Urinary bladder (tissue), 2 donors: ENCODE data around the gene CDC42BPB. TPM values are rescaled to one million over a fixed set of nuclear protein-coding genes. Genes with fewer than 3 reads are reported as not detected.

Experiments
- polyA plus RNA-seq: library from polyadenylated mRNA; stranded (reverse); fragments of 200-250 nt; gene quantifications from one replicate; pipeline ENCODE4 v1.2.3, GENCODE V29; 2013
- total RNA-seq: library from RNA; depleted of rRNA; stranded (reverse); fragments of >200 nt; gene quantifications from one replicate; pipeline ENCODE4 v1.2.3, GENCODE V29; 2014
- donor health status: healthy.

CDC42BPB gene
- total and polyA plus RNA-seq, 2 donors, result 68.9 to 74.4 TPM

Other genes with a start within 250 kb of the CDC42BPB start
- 0.21 TPM for gene AMN, start 134.9 kb downstream of the CDC42BPB start, total RNA-seq
- gene AMN, start 134.9 kb downstream of the CDC42BPB start, polyA plus RNA-seq, result 1.0 TPM
- gene LBHD2, start 26.7 kb upstream of the CDC42BPB start, total RNA-seq, result not detected
- not detected for gene LBHD2, start 26.7 kb upstream of the CDC42BPB start, polyA plus RNA-seq
- 0.79 TPM for gene EXOC3L4, start 37.2 kb upstream of the CDC42BPB start, total RNA-seq
- gene EXOC3L4, start 37.2 kb upstream of the CDC42BPB start, polyA plus RNA-seq, result 3.2 TPM
- gene TNFAIP2, start 65.9 kb upstream of the CDC42BPB start, total RNA-seq, result 45.7 TPM
- 169 TPM for gene TNFAIP2, start 65.9 kb upstream of the CDC42BPB start, polyA plus RNA-seq